Stimulated activated CD4-positive, alpha-beta T cell treated with anti-CD3 and anti-CD28 coated beads, Interleukin-1b, Interleukin-23, amount 100 ng/mL, for 24 hours (primary cell): Measurements from ENCODE around the gene HNRNPH2.

Experiments used
- DNase-seq, 4 experiments: peaks; one replicate each; pipeline ENCODE4 v3.0.0-alpha.2; 2020; ENCODE audit warnings: low read depth in 4 of 4, low spot score in 1 of 4

The HNRNPH2 gene, protein sequence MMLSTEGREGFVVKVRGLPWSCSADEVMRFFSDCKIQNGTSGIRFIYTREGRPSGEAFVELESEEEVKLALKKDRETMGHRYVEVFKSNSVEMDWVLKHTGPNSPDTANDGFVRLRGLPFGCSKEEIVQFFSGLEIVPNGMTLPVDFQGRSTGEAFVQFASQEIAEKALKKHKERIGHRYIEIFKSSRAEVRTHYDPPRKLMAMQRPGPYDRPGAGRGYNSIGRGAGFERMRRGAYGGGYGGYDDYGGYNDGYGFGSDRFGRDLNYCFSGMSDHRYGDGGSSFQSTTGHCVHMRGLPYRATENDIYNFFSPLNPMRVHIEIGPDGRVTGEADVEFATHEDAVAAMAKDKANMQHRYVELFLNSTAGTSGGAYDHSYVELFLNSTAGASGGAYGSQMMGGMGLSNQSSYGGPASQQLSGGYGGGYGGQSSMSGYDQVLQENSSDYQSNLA

DNA sequence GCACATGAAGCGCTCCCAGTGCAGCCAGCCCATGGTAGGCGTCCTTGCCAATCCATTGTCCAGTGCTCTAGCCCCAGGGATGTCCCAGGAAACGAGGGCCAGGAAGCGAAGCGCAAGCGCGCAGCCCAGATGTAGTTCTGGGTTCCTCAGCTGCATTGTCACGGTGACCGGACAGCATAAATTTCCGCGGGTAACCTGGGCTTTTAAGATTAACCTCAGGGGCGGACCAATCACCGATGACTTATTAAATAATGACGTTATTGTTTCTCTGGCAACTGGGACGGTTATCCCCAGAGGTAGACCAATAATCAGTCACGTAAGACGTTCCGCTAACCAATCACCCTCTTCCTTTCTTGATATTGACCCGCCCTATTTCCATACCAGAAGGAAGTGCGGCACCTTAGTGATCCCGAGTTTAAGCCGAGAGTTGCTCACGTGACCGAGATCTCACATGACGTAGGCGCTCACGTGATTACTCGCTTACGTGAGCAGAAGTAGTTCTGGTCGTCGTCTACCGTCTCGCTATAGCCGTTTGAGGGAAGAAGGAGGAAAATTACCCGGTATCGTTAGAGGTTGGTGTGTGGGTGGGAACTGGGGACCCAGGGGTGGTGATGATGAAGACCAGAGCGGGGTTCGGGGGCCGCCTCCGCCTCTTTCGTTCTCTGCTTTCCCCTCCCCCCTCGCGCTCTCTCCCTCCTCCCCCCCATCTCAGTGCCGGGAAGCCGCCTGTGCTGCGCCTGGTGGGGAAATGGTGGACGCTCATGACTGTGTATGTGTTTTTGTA lies at the start of gene HNRNPH2, which contains the start of gene GLA:
Gene HNRNPH2 (plus strand): TSS at position 475 of the 784 bp plus-strand sequence. CDS start 3,767 bp downstream, outside the sequence.
Gene GLA (minus strand): TSS at position 178 of the 784 bp plus-strand sequence. CDS start 22 bp downstream, at position 156.
- peak; percentile 52 to 78 (median 67) for DNase-seq

DNA sequence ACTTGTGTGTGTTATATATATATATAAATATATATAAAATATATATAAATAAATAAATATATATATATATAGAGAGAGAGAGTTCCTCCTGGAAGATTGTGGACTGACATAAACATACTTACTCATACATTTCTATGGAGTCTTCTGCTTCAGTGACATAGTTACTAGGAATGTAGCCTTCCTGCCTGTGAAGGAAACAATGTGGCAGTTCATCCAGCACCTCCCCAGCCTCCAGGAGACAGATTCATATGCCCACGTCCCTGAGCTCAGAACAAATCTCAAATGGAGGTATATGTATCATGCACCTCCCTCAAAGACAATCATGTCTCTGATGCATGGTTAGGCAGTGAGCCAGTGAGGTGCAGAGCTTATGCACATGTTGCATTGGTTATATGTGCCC lies 48.1 kb upstream of the HNRNPH2 start:
- DNase-seq: no peak

DNA sequence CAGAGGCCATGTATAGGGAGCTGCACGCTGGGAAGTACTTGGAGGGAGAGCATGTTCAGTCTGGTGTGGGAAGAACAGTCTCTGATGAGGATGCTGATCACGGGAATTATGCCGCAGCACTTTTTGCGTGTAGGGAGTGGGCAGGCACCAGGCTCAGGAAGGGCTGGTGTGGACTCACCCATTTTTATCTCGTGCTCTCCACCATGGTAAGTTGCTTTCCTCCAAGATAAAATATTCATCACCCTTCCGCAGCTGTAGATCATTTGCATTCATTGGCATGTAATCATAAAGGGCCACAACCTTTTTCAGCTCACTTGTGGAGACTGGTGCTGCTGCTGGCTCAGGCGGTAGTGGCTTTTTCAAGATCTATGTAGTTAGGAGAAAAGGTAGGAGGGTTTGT lies 47.6 kb upstream of the HNRNPH2 start:
- DNase-seq: no peak

DNA sequence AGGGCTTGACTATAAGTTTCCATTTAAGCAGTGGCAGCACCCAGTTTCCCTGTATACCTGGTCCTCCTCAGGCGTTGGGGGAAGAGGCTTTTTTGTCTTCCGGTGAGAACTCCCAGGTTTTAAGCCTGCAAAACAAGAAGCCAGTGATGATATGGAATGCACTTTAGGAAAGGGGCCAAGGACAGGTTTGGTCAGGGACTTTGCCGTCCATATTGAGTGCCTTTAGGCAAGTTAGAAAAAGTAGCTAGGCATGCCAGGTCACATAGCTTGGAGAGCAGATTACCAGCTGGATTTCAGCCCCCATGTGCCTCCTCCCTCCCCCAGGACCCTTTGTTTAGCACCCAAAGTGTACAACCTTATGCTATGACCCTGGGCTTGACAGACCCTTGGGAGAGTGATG lies 45.9 kb upstream of the HNRNPH2 start:
- no peak for DNase-seq

DNA sequence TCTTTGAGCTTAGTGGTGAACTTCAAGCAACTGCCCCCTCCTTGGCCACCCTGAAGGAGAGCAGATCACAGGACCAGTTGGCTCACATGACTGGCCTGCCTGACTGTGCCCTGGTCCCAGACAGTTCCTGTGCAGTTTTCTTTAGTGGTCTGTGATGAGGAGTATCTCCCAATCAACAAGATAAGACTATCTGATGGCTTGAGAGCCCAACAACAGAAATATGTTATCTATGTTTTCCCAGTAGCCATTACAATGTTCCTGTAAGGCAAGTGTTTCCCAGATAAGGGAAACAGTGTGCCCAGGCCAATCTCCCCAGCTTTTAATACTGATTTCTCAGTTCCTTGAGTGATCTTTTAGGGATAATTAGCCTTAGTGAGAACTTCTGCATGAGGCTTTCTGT lies 45.3 kb upstream of the HNRNPH2 start:
- DNase-seq: no peak

DNA sequence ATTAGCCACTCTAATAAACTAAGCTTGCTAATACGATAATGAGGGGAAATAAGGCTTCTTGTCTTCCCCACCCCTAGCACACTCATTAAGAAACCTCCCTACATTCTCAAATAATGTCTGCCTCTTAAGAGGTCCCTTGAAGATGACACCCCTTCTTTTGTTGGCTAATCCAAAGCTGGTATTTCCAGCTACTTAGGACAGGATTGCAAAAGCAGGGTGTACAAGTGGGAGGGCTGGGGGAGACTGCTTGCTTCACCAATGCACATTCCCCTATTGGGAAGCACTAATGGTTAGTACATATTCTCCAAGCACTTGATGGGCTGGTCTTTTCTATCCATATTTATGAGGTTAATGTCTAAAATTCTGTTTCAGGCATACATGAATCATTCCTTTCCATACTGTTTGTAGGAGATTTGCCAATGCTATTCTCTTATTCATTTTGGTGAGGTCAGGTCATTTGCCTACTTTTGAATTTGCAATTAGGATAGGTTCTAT lies 42.7 kb upstream of the HNRNPH2 start:
- no peak for DNase-seq

DNA sequence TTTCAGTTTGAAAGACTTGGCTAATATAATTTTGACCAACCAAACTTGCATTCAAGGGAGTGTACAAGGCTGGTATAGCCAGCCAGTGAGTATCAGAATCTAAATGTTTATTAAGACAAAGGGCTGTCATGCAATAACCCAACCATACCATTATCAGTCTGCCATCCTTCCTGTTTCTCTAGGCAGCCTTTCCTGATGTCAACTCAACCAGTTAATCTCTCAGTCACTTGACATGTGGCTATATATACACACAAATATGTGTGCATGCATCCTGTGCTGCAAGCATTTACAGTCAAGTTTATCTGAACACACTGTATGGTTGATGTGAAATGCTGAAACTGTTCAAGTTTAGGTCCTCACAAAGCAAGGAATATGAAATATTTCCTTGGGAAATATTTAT lies 39.2 kb upstream of the HNRNPH2 start:
- DNase-seq: no peak

DNA sequence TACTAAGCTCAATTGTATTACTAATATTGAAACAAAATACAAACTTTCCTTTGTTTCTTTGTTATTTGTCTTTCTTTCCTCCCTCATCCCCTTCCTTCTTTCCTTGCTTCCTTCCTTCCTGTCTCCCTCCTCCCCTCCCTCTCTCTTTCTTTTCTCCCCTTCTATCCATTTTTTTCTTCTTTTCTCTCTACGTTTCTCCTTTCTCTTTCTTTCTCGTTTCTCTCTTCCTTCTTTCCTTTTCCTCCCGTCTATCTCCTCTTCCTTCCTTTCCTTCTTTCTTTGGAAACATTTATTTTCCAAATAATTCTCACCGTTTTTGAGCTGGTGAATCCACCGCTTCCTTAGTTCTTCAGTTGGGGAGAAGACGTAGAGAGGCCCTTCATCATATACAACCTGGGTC lies 38.3 kb upstream of the HNRNPH2 start:
- DNase-seq: no peak

DNA sequence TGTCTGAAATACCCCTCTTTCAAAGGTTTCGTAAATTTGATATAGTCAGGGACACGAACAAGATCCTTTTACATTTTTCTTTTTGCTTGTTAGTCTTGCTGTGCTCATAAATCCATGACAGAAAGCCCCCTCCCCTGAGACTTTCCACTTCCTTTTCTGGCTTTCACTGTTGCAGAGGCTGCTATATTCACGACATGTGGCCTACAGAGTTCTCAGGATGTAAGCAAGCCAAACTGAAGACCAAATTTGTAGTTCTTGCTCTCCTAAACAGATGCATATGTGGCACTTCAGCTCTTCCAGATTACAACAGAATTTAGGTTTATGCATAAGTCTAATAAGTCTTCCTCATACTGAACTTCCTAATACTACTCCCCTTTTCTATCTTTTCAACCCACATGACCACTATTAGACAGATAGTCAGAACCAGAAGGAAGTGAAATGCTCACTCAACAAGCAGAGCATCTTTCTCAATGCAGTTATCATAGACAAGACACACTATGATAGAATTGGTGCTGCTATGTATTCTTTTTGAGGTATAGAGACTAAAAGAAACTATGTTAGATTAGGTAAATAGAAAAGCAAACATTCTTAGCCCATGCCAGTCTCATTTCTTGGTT lies 37.0 kb upstream of the HNRNPH2 start:
- DNase-seq: no peak

DNA sequence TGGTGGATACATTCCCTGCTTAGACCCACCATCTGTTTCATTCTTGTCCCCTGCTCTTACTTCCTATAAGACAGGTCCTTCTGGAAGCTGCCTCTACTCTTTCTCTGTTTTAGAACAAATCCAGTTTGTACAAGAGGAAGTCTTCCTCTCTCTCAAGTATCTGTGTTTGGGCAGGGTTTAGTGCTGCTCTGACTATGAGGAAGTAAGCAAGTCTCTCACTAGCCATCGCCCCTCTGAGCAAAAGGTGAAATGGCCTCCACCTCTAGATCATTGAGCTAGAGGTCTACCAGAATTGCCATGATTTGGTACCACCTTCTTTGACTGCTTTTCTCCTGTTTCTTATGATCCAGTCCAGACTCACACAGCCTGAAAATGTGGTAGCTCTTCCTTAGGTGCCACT lies 30.5 kb upstream of the HNRNPH2 start:
- no peak for DNase-seq

DNA sequence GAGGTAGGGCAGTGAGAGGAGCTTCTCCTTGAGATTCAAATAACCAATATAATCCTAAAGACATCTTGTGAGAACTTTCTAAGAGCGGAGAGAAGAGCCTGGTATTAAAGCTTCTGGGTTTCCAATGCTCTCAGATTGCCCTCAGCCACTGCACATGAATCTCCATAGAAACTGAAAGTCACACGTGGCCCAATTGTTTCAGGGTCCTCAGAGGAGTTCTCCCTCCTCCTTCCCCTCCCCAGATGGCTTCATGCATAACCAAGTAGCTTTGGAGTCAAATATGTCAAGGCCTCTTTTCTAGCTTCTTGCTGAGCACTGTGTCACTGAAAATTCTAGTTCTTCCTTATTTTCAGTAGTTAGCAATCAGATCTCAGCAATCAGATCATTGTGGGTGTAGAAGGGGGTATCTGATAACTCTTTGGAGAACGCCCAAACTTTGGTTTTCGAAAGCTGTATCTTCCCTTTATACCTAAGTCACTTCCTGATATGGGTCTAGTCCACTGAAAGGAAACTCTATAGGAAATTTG lies 24.3 kb upstream of the HNRNPH2 start:
- DNase-seq: no peak

DNA sequence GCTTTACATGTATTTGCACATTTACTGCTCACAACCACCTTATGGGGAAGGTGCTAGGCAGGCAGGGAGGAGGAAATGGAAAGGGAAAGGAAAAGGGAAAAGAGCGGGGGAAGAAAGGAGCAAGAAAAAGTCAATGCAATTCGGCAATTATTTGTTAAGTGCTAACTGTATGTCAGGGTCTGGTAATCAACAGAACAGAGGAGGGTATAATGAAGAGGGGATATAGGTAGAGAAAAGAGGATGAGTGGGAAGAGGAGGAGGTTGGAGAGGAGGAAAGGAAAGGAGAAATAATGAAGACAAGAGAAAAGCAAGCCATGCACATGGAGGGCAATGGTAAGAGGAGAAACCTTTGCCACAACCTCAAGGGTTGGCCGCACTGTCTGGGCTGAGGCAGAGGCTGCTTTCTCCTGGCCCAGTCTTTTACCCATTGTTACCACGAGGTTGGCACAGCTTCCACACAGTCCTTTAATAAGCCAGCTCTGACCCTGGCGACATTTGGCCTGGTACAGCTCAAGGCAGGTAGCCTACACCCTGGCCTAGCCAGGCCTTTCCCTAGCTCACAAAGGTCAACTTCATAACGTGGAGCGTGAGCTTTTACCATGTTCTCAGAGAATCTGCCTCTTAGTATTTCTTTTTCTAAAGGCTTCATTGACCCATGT lies 22.9 kb upstream of the HNRNPH2 start:
- DNase-seq: no peak

DNA sequence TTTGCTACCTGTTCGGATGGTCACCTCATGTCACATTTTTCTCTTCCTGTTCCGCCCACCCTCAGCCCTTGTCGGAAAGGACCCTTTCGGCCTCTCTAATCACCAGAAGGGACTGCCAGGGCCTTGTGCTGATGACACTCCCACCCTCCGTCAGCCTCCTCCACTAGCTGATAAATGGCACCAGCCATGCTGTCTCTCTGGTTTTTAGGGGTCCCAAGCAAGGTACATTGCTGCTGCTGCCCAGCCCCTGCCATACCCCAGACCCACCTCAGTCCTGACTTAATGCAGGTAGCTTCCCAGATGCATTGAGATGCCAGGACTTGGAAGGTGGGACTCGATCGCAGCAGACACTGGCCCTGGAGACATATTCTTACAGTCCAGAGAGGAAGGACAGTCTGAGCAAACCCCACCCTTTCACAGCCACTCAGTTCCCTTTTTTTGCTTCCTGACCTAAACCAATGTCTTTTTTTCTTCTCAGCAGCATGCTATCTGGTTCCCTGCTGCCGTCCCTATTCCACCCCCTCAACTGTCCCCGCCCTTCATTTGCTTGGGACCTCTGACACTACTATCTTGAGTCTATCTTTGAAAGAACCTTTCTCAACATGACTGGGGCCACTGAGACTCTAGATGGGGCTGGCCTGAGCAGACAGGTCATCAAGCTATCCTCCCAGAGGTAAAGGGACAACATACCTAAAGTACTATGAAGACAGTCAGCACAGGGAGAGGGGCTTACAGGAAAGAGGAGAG lies 22.1 kb upstream of the HNRNPH2 start, which contains the start of gene BTK:
Gene BTK (minus strand): TSS at position 397 of the 747 bp plus-strand sequence. CDS start 10,907 bp downstream, outside the sequence.
- DNase-seq: no peak

DNA sequence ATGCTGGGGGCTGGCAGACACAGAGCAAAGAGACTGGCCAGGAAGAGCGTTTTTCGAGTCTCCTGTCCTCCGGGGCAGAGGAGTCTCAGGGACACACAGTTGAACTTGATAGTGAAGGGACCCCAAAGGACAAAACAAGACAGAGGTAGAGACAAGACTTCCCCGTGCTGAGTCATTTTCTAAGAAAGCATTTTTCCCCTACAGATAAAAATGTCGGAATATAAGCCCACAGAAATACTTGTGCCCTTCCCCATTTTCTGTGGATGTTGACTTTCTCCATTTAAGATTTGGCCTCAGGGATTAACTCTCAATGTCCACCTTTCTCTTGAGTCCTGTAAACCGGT lies 21.5 kb upstream of the HNRNPH2 start:
- DNase-seq: no peak

DNA sequence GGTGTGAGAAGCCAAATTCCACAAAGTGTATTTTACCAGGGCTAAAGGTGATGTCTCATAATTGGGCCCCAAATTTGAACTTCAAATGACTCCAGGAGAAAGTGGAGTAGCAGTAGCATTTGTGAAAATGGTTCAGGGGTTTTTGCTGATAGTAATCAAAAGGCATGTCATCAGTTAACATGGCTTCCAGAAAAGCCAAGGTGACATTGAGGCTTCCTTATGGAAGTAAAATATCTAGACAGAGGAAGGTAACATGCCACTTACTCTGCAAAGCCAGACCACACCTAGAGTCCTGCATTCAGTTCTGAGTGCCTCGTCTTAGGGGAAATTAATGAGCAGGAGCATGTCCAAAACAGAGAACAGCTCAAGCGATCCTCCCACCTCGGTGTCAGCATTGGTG lies 19.4 kb upstream of the HNRNPH2 start:
- no peak for DNase-seq

DNA sequence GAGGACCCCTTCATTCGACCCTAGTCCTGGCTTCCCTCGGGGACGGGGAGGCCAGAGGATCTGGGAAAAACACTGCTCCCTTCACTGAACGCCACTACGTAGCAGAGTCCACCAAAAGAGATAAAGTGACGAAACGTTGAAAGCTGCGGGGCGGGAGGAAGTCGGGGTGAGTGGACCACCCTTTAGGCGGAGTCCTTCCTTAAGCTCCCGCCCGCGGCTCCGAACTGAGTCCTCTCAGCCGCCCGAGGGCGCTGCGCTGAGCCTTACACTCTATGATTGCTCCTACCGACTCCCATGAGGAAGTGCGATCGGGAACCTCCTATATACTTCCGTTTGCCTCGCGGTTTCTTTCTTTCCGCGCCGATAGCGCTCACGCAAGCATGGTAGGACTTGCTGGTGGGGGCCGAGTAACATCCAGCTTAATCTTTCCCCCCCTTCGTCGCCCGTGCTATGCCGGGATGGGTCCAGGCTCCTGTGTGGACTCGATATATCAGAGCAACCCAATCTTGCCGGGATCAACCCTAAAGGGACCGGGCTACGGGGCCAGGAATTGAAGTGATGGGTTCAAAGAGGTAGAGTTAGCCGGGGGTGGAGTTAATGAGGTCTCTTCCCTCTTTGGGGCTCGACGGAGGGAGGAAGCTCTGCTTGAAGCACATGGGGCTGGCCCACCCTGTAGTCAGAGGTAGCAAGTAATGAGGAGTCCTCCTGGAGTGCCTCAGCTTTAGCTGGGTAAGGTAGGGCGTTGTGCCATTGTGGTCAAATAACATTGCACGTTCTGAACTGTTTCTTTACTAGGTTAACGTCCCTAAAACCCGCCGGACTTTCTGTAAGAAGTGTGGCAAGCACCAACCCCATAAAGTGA lies 17.1 kb upstream of the HNRNPH2 start, which contains the start of gene RPL36A:
Gene RPL36A (plus strand): TSS at position 348 of the 862 bp plus-strand sequence. CDS start 33 bp downstream, at position 381.
- peak; percentile 53 to 76 (median 62) for DNase-seq

DNA sequence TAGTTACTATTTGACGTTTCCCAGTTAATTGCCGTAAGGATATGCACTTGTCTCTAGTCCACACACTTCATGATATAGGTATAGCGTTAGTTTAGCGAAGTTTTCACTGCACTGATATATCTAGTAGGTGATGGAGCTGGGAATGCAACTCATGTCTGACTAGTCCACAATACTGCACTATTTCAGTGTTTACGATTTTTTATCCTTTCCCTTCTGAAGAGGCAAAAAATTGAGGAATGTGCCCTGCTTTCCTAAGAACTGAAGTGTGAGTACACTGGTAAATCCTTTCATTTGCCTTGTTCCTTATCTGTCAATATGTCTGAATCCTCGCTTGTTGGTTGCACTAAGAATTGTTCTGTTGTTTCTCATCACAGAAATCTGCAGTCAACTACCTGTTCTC lies 16.2 kb upstream of the HNRNPH2 start:
- no peak for DNase-seq

DNA sequence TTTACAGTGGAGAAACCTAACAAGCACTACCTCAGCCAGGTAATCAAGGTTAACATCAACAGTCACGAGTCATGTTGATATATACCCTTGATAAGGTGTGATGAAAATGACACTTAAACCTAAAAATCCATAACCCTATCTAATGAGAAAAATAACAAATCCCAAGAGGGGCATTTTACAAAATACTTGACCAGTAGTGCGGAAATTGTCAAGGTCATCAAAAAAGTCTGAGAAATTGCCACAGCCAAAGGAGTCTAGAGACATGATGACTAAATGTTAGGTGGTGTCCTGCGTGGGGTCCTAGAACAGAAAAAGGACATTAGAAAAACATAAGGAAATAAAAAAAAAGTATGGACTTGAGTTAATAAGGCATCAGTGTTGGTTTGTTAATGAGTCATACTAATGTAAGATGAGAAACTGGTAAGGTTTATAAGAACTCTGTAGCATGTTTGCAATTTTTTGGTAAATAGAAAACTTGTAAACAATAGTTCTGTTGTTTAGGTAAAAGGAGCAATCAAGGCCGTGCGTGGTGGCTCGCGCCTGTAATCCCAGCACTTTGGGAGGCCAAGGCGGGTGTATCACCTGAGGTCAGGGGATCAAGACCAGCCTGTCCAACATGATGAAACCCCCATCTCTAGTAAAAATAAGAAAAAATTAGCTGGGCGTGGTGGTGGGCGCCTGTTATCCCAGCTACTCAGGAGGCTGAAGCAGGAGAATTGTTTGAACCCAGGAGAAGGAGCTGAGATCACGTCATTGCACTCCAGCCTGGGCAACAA lies 14.3 kb upstream of the HNRNPH2 start:
- DNase-seq: no peak
